ENCODE measurements around the gene PFKFB3.

The PFKFB3 gene

DNA sequence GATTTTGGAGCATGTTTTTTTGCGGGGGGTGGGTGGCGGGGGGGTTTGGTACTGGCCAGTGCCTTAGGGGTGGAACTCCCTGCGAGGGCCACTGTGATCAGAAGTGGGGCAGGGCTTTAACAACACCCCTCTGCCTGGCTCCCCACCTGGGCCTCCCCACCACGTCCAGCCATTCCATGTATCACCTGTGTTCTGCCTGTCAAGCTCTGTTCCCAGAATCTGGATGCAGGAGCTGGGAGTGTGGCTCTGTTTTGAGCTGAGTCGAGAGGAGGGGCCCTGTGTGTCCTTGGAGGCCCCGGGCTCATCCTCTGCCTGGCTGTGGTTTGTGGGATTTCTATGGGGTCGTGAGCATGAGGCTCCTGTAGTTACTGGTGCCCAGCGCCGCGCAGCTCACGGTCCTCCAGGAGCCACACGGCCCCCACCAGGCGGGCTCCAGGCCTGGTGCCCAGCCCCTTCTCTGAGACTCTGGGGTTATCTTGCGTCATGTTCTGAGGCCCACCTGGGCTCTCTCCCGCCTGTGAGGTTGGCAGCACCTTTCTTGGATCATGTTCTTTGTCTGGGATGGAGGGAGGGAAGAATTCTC lies 29.6 kb downstream of the PFKFB3 start:
- Histone ChIP-seq H3K9me3 (ENCODE audit: severe bottlenecking) (no peaks in the 10 kb centered on the region), H3K4me3 (ENCODE audit: low read depth, low read length) (no peak overlapping the region), H3K27ac (no peak overlapping the region), H3K27me3 (ENCODE audit: insufficient read depth, low read depth, severe bottlenecking) (no peaks in the 10 kb centered on the region), H3K36me3 (no peaks in the 10 kb centered on the region)
- DNase-seq: no peak
- TF ChIP-seq, protein P1, sequence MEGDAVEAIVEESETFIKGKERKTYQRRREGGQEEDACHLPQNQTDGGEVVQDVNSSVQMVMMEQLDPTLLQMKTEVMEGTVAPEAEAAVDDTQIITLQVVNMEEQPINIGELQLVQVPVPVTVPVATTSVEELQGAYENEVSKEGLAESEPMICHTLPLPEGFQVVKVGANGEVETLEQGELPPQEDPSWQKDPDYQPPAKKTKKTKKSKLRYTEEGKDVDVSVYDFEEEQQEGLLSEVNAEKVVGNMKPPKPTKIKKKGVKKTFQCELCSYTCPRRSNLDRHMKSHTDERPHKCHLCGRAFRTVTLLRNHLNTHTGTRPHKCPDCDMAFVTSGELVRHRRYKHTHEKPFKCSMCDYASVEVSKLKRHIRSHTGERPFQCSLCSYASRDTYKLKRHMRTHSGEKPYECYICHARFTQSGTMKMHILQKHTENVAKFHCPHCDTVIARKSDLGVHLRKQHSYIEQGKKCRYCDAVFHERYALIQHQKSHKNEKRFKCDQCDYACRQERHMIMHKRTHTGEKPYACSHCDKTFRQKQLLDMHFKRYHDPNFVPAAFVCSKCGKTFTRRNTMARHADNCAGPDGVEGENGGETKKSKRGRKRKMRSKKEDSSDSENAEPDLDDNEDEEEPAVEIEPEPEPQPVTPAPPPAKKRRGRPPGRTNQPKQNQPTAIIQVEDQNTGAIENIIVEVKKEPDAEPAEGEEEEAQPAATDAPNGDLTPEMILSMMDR (IDR thresholded peaks at IDR 0.05; ENCODE audit: low read depth, low read length): no peak

DNA sequence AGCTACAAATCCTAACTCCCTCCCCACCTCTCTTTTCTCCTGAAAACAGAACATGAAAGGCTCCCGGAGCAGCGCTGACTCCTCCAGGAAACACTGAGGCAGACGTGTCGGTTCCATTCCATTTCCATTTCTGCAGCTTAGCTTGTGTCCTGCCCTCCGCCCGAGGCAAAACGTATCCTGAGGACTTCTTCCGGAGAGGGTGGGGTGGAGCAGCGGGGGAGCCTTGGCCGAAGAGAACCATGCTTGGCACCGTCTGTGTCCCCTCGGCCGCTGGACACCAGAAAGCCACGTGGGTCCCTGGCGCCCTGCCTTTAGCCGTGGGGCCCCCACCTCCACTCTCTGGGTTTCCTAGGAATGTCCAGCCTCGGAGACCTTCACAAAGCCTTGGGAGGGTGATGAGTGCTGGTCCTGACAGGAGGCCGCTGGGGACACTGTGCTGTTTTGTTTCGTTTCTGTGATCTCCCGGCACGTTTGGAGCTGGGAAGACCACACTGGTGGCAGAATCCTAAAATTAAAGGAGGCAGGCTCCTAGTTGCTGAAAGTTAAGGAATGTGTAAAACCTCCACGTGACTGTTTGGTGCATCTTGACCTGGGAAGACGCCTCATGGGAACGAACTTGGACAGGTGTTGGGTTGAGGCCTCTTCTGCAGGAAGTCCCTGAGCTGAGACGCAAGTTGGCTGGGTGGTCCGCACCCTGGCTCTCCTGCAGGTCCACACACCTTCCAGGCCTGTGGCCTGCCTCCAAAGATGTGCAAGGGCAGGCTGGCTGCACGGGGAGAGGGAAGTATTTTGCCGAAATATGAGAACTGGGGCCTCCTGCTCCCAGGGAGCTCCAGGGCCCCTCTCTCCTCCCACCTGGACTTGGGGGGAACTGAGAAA lies 30.4 kb downstream of the PFKFB3 start:
- no peak for DNase-seq
- H3K36me3 ChIP-seq: no peaks in the 10 kb centered on the region
- H3K27ac ChIP-seq: no peak overlapping the region
- TF ChIP-seq, protein P1 (IDR thresholded peaks at IDR 0.05; ENCODE audit: low read depth, low read length): no peak
- no peak overlapping the region for H3K4me3 ChIP-seq (ENCODE audit: low read depth, low read length)
- H3K9me3 ChIP-seq (ENCODE audit: severe bottlenecking): no peaks in the 10 kb centered on the region
- no peaks in the 10 kb centered on the region for H3K27me3 ChIP-seq (ENCODE audit: insufficient read depth, low read depth, severe bottlenecking)

DNA sequence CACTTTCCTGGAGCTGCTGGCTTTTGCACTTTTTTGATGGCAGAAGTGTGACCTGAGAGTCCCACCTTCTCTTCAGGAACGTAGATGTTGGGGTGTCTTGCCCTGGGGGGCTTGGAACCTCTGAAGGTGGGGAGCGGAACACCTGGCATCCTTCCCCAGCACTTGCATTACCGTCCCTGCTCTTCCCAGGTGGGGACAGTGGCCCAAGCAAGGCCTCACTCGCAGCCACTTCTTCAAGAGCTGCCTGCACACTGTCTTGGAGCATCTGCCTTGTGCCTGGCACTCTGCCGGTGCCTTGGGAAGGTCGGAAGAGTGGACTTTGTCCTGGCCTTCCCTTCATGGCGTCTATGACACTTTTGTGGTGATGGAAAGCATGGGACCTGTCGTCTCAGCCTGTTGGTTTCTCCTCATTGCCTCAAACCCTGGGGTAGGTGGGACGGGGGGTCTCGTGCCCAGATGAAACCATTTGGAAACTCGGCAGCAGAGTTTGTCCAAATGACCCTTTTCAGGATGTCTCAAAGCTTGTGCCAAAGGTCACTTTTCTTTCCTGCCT lies 31.1 kb downstream of the PFKFB3 start:
- no peak overlapping the region for H3K27ac ChIP-seq
- H3K36me3 ChIP-seq: no peaks in the 10 kb centered on the region
- H3K9me3 ChIP-seq (ENCODE audit: severe bottlenecking): no peaks in the 10 kb centered on the region
- no peaks in the 10 kb centered on the region for H3K27me3 ChIP-seq (ENCODE audit: insufficient read depth, low read depth, severe bottlenecking)
- no peak for DNase-seq
- H3K4me3 ChIP-seq (ENCODE audit: low read depth, low read length): no peak overlapping the region
- TF ChIP-seq, protein P1 (IDR thresholded peaks at IDR 0.05; ENCODE audit: low read depth, low read length): no peak

DNA sequence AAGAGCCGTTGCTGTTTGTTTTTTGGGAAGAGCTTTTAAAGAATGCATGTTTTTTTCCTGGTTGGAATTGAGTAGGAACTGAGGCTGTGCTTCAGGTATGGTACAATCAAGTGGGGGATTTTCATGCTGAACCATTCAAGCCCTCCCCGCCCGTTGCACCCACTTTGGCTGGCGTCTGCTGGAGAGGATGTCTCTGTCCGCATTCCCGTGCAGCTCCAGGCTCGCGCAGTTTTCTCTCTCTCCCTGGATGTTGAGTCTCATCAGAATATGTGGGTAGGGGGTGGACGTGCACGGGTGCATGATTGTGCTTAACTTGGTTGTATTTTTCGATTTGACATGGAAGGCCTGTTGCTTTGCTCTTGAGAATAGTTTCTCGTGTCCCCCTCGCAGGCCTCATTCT lies 31.6 kb downstream of the PFKFB3 start:
- Histone ChIP-seq H3K9me3 (ENCODE audit: severe bottlenecking) (no peaks in the 10 kb centered on the region), H3K4me3 (ENCODE audit: low read depth, low read length) (no peak overlapping the region), H3K27ac (no peak overlapping the region), H3K27me3 (ENCODE audit: insufficient read depth, low read depth, severe bottlenecking) (no peaks in the 10 kb centered on the region), H3K36me3 (no peaks in the 10 kb centered on the region)
- TF ChIP-seq, protein P1 (IDR thresholded peaks at IDR 0.05; ENCODE audit: low read depth, low read length): no peak
- DNase-seq: no peak

DNA sequence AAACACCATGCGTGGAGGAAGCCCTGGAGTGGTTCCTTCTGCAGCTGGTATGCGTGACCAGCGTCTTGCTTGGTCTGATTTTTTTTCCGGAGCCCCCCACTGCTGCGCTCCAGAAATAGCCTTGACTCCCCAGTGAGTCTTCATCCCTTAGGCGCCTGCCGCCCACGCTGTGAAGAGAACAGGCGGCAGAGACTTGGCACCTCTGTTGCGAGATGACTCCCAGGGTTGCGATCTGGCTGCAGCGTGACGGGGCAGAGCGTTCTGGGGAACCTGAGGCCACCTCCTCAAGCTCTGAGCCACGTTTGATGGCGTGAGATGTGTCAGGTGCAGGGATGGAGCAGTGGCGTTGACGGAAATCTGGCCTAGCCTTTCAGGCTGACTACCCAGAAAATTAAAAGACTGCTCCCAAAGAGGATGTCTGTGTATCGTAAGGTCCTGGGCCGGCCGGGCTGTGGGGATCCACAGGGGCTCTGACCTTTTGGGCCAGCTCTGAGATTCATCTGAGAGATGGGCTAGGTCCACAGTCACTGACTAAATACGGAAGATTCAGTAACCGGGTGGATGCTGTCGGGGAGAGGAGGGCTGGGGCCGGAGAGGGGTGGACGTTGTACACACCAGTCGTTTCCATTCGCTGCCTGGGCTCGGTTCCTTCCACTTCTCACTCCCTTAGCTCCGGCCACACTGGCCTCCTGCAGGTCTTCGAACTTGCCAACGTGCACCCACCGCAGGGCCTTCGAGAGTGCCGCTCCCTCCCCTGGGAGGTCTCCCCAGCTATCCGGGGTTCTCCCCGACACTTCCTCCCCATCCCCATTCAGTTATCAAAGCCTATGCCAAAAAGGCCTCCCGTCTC lies 33.8 kb downstream of the PFKFB3 start:
- TF ChIP-seq, protein P1 (IDR thresholded peaks at IDR 0.05; ENCODE audit: low read depth, low read length): no peak
- Histone ChIP-seq H3K27ac (no peak overlapping the region), H3K4me3 (ENCODE audit: low read depth, low read length) (no peak overlapping the region), H3K36me3 (no peaks in the 10 kb centered on the region), H3K9me3 (ENCODE audit: severe bottlenecking) (no peaks in the 10 kb centered on the region), H3K27me3 (ENCODE audit: insufficient read depth, low read depth, severe bottlenecking) (peaks cover 7% of the 10 kb centered on the region)
- DNase-seq: no peak
